Measurements from ENCODE around the gene SUGCT.

- TF ChIP-seq EZH2 (conservative IDR thresholded peaks at IDR 0.05; ENCODE audit: low read depth, low read length) (no peak), HNF1B (CRISPR knock-in tag; IDR thresholded peaks at IDR 0.05) (no peak), KLF16 (CRISPR knock-in tag; IDR thresholded peaks at IDR 0.05) (no peak)
Measured at GRCh38 chr7:40288827-40289226, 154.0 kb downstream of the SUGCT start.
